ENCODE measurements around the gene DNM2.
"Not testable (repeated sequence)": the region's sequence is repeated elsewhere in the genome, so short reads cannot be mapped to it uniquely, and the experiment has no call there.

Gene DNM2

DNA sequence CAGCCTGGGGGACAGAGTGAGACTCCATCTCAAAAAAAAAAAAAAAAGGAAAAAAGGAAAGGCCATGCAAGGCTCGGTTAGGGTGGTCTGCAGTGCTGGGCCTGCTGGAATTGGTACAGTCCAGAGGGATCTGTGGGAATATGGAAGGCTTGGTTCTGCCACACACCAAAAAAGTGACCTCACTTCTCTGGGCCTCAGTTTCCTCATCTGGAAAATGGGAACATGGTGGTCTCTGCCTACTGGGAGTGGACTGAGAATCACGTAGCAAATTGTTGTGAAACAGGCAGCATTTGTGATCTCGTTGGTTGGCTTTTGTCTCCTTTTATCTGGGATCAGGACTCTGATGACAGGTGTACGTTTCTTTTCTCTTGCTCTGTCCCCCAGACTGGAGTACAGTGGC, 7.5 kb downstream of the DNM2 start:
- DNase-seq (ENCODE audit: low read depth in 2 of 2) = no peak

DNA sequence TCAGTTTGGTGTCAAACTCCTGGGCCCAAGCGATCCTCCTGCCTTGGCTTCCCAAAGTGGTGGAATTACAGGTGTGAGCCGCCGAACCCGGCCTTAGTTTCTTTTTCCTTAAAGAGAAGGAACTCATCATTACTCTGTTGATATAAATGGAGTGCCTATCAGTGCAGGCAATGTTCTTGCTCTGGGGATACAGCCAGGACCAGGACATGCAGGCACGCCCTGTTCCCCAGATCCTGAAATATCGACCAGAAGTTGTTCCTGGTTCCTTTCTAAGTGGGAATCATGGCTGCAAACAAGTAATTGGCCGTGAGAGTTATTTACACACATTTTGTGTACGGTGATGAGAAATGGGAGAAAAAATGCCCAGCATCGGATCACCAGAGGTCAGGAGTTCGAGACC, 8.4 kb downstream of the DNM2 start:
- DNase-seq (ENCODE audit: low read depth in 2 of 2) = no peak

DNA sequence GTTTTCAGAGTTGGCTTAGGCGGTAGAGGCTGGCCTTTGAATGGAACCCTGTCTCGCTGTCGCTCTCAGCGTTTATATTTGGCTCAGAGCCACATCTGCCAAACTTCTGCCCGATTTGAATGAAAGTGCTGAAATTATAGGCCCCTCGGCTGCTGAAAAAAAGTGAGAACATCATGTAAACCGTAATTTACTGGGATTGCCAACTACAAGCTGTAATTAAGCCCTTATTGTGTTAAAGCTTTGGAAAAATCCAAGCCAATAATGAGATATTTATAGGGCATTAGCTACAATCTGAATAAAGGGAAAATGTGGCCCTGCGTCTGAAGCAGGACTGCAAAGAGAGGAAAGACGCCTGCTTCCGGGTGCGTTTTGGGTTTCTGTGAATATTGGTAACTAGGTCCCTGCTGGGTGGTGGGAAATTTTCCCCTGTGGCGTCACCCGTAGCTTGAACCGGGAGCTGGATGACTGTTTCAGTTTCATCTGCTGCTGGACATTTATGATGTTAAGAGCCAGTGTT, 9.9 kb downstream of the DNM2 start:
- no peak for DNase-seq (ENCODE audit: low read depth in 2 of 2)

DNA sequence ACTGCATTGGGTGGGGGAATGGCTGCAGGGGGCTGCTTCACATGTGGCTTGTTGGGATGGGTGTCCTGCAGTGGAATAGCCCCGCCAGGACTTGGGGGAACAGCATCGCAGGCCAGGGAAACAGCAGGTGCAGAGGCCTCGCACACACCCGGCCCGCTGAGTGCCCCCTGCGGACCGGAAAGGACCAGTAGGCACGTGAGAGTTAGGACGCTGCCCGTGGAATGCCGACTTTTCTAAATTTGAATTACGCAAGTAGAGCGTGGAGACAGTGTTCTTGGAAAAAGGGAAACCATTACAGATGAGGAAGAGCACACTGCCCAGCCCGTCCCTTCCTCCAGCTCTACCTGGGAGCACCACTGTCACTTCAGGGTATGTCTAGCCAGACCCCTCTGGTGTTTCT, 11.5 kb downstream of the DNM2 start:
- DNase-seq (ENCODE audit: low read depth in 2 of 2) = no peak

DNA sequence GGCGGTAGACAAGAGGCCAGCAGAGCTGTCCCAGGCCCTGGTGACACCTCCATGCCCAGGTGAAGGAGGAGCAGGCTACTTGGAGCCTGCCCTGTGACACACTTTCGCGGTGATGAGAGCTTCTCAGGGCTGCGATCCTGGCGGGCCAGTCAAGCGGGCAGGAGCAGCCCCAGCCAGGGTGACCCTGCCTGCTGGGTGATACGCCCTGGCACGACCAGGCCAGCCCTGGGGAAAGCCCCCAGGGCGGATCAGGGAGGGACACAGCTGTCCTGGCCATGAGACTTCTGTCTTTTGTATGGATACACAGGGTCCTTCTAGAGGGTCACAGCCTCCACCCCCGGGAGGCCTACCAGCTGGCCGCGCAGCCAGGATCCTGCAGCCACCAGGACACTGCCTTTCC, 13.1 kb downstream of the DNM2 start:
- DNase-seq (ENCODE audit: low read depth in 2 of 2) = no peak

DNA sequence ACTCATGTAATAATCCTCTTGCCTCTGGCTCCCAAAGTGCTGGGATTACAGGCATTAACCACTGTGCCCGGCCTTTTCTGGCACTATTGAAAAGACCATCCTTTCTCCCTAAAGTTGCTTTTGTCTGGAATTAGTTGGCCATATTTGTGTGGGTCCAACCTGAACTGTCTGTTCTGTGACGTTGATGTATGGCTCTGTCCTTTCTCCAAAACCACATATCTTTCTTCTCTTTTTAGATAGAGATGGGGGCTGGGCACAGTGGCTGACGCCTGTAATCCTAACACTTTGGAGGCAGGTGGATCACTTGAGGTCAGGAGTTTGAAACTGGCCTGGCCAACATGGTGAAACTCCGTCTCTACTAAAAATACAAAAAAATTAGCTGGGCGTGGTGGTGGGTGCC, 17.9 kb downstream of the DNM2 start:
- DNase-seq (ENCODE audit: low read depth in 2 of 2) = no peak

DNA sequence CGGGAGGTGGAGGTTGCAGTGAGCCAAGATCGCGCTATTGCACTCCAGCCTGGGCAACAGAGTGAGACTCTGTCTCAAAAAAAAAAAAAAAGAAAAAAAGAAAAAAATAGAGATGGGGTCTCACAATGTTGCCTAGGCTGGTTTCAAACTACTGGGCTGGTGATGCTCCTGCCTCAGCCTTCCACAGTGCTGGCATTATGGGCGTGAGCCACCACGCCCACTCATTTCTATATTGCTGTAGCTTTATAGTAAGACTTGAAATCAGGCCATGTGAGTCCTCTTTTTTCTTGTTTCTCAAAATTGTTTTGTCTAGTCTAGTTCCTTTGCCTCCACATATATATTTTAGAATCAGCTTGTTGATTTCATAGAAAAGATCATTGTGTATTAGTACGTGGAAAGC, 18.3 kb downstream of the DNM2 start:
- no peak for DNase-seq (ENCODE audit: low read depth in 2 of 2)

DNA sequence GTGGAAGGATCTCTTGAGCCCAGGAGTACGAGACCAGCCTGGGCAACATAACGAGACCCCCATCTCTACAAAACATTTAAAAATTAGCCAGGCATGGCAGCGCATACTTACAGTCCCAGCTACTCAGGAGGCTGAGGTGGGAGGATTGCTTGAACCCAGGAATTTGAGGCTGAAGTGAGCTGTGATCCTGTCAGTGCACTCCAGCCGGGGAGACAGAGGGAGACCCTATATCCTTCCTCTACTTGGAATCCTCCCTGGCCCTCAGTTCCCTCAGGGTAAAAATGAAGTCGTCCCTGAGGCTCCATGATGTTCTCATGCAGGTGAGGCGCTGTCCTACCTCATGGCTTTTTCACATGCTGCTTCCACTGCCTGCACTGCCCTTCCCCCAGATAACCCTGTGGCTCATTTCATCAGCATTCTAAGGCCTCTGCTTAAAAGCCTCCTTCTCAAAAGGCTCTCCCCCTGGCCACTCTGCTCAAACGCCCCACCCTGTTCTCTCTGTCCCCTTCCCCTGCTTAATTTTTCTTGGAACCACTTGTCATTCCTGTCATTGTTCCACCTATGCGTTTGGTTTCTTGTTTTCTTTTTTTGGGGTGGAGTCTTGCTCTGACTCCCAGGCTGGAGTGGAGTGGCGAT, 19.2 kb downstream of the DNM2 start:
- no peak for DNase-seq (ENCODE audit: low read depth in 2 of 2)

DNA sequence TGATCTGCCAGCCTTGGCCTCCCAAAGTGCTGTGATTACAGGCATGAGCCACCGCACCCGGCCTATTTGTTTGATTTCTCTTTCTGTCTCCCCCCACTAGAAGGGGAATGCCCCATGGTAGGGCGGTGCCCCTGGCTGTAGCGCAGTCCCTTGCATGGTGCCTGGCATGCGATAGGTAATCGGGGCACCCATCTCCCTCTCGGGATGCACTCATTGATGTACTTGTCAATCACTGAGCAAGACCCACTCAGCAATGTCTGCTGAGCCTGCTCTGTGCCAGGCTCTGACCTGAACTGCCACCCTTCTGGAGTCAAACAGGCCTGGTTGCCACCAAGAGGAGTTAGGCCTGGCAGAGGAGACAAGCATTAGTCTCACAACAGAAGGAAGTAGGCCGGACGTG, 19.8 kb downstream of the DNM2 start:
- no peak for DNase-seq (ENCODE audit: low read depth in 2 of 2)

DNA sequence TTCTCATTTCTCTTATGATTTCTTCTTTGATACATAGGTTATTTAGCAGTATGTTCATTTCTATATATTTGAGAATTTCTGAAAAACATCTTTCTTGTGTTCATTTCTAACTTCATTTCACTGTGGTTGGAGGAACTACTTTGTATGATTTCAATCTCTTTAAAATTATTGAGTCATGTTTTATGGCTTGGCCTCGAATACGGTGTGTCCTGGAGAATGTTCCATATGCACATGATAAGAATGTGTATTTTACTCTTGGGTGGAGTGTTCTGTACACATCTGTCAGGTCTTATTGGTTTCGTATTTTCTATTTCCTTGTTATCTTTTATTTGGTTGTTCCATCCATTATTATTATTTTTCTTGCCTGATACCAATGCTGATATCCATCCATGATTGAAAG, 22.9 kb downstream of the DNM2 start:
- no peak for DNase-seq (ENCODE audit: low read depth in 2 of 2)

DNA sequence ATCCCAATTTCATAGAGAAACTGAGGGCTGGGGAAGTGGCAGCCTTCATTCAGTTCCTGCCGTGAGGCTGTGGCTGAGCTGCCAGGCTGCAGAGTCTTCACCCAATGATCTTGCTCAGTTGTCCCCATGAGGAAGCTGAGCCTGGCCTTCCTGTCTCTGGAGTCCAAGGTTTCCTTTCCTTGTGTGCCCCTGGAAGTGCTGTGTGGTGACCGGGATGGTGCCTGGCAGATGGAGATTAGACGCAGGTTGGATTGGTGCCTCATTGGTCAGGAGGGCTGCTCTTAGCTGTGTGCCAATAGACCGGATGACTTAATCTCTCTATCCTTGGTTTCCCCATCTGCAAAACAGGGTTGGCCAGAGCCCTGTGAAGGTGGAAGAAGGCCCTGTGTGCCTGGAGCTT, 24.6 kb downstream of the DNM2 start:
- no peak for DNase-seq (ENCODE audit: low read depth in 2 of 2)

DNA sequence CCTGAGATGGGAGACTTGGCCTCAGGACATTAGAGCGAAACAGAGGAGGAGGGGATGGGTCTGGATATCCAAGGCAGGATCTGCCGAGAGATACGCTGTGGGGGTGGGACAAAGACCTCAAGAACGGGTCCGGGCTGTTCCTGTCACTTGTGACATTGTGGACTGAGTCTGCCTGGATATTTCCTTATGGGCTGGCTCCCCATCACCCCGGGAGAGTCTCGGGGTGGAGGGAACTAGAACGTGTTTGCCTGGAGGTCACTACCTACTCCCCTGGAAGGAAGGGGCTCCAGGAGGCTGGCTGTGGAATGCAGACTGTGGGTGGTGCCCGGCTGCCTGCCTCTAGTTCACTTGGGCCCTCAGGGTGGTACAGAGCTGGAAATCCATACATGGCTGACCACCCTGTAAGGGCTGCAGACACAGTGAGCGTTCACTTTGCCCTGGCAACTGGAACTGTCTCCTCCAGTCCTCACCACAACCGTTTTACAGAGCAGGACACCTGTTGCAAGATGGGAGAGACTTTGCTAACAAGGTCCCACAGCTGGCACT, 26.4 kb downstream of the DNM2 start:
- DNase-seq (ENCODE audit: low read depth in 2 of 2) = no peak

DNA sequence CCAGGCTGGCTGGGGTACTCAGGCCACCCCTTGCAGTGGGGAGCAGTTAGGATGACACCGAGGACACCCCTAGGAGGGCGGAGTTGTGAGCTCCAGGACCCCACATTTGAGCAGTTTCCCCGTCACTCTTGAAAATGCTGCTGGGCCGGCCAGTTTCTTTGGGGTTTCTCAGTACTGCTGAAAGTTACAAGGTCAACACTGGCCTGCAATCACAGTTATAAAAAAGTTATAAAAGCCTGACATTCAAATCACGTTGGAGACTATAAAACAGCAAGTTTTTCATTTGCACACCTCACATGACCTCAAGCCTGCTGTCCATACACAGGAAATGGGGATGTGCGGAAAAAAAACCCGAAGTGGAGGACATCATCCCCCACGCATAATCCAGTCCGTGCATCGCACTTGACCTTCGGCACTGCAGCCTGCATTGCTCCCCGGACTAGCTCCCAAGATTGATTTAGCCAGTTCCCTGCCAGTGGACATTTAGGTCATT, 27.0 kb downstream of the DNM2 start:
- no peak for DNase-seq (ENCODE audit: low read depth in 2 of 2)

DNA sequence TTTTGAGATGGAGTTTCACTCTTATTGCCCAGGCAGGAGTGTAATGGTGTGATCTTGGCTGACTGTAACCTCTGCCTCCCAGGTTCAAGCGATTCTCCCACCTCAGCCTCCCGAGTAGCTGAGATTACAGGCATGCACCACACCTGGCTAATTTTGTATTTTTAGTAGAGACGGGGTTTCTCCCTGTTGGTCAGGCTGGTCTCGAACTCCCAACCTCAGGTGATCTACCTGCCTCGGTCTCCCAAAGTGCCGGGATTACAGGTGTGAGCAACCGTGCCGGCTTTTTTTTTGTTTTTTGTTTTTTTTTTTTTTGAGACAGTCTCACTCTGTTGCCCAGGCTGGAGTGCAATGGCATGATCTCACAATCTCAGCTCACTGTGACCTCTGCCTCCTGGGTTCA, 28.6 kb downstream of the DNM2 start:
- DNase-seq (ENCODE audit: low read depth in 2 of 2) = not testable (repeated sequence)

DNA sequence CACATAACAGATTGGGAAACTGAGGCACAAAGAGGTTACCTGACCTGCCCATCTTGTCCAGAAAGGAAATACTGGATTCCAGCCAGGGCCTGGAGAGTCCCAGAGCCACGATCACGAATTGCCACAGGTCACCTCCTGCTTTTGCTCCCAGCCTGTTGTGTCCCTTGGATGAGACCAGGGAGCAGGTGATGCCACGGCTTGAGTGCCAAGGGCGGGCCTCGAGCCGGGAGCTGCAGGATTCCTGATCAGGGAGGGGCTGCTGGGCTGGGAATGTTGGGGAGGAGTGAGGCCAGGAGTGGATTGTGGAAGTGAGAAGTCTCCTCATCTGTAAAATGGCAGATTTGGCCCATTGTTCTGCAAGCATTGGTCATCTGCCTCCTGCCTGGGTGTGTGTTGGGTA, 29.4 kb downstream of the DNM2 start:
- no peak for DNase-seq (ENCODE audit: low read depth in 2 of 2)

DNA sequence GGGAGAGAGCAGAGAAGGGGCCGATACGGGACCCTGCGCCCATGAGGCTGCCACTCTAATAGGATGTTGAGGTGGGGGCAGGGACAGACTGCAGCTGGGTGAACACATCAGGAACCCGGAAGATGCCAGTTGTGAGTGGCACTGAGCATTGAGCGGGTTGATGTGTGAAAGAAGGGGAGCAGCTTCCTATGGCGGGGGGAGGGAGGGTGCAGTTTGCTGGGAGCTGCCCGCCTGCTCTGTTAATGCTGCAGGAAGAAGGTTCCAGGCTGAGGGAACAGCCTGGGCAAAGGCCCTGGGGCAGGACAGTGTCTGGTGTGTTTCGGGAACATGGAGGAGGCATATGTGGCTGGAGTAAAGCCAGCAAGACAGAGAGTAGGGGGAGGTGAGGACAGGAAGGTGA, 29.8 kb downstream of the DNM2 start:
- DNase-seq (ENCODE audit: low read depth in 2 of 2) = no peak

DNA sequence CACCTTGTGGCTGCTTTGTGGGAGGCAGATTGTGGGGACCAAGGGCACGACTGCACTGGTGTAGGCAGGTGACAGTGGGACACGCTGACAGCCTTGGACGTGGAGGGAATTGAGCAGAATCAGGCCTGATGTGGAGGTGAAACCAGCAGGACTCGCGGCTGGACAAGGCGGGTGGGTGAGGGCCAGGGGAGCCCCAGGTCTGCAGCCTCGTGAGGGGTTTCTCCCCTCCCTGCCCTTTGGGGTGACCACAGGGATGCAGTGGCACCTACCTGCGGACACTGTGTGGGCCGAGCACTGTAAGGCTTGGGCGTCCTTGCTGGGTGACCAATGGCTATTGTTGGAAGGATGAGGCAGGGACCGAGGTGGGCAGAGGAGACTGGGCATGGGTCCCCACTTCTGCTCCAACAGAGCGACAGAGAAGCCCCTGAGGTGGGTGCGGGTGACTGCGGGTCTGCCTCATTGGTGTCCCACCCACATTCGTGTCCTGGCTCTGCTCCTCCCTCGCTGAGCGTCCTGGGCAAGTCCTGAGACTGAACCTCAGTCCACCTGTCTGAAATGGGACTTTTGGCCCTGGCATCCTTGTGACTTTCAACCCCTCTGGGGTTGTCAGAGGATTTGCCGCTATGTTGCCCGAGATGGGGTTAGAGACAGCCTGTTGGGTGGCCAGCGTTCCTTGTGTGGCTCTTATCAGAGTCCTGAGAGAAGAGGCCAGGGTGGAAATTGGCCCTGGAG, 30.5 kb downstream of the DNM2 start:
- no peak for DNase-seq (ENCODE audit: low read depth in 2 of 2)

DNA sequence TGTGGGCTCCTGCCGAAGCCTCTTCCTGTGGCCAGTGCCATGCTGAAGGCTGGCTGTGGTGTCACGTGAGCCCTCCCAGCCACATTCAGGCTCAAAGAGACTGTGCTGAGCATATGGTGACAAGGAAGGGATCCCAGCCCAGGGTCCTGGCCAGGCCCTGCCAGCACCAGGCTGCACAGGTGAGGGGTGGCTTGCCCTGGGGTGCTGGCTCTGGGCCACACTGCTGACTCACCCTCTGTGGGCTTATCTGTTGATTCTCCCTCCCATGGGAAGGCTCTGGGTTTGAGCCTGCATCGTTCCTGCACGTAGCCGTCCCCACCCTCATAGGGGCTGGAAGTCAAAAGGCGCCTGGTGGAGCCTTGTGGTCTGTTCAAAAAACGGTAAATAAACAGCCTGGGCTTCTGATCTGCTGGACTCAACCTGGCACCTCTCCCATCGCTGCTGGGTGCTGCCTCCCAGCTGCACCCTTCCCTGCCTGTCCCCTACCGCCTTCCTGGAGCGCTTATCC, 31.1 kb downstream of the DNM2 start:
- DNase-seq (ENCODE audit: low read depth in 2 of 2) = no peak

DNA sequence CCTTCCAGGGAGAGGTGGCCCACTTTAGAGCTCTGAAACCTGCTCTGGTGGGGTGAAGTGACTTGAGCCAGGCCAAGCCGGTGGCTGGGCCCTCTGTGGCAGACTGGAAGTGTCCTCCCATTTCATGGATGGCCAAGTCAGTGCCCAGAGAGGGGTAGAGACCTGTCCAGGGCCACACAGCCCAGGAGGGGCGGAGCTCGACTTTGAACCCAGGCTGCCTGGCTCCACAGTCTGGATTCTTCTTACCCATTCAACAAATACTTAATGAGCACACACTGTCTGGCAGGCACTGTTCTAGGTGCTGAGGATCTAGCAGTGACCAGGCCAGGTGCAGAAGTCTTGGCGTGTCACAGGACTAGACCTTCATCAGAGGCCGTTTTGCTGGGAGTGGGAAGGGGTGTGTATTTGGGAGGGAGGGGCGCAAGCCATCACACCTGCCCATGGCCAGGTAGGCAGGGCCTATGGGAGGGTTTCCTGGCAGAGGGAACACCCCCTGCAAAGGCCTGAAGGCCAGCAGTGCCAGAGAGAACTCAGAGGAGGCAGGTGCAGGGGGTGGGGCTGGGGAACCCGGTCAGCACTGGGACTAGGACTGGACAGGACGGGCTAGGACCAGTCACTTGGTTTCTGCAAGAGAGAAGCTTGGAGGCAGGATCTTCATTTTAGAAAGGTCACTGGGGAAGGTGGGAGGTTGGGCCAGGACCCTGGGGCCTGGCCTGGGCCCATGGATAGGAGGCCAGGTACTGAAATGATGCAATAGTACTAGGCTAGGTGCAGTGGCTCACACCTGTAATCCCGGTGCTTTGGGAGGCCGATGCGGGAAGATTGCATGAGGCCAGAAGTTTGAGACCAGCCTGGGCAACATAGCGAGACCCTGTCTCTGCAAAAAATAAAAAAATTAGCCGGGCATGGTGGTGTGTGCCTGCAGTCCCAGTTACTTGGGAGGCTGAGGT, 31.8 kb downstream of the DNM2 start:
- no peak for DNase-seq (ENCODE audit: low read depth in 2 of 2)

DNA sequence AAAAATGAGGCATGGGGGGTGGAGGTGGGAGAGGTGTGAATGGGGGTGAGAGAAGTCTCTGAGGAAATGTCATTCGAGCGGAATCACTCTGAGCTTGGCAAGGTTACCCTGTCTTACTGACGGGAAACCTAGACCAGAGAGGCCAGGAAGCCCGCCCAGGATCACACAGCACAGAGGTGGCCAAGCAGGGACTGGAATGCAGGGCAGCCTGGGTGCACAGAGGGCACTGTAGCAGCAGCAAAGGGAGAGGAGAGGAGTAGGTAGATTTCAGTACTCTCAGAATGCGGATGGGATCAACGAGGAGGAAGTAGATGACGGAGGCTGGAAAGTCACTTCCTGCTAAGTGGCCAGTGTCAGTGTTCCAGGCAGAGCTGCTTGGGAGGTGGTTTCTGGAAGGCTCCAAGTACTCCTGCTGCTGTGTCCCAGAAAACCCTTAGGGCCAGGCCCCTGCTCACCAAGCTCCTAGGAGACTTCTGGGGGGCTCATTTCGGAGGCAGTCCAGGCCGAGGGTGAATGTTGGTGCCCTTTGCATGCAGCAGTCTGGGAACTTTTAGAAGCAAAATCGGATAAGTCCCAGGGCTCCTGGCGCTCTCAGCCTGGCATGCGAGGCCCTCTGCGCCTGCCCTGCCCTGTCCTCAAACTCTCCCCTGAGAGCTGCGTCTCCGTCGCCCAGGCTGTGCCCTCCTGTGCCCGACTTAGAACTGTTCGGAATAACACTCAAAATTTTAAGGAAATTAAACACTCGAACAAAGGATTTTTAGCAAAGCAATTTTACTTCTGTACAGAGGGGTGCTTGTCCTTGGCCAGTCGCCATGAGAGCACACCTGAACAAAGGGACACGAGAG, 33.5 kb downstream of the DNM2 start:
- DNase-seq (ENCODE audit: low read depth in 2 of 2) = no peak
